ENCODE measurements around the gene AAMP.

AAMP gene

GRCh38 chr2:218216336-218216673 lies 53.6 kb downstream of the AAMP start:
- no peak for DNase-seq (ENCODE audit: extremely low spot score)
- POLR2A ChIA-PET, result interaction anchor here (0.6 to 1.8 kb wide), 5 partner anchors 9 to 54 kb away, joined by 3 to 9 read pairs (median 4); partner anchors contain the start of genes AAMP and PNKD
- no peak for TF ChIP-seq PKNOX1 (IDR thresholded peaks at IDR 0.05)
- TF ChIP-seq FOXM1 (IDR thresholded peaks at IDR 0.05; ENCODE audit: borderline replicate concordance), result no peak
- no peak for TF ChIP-seq L3MBTL2 (conservative IDR thresholded peaks at IDR 0.05)
- no peak for TF ChIP-seq NFRKB (IDR thresholded peaks at IDR 0.05)
- TF ChIP-seq ARNT (IDR thresholded peaks at IDR 0.05), result no peak
- no peak for TF ChIP-seq HDGF (IDR thresholded peaks at IDR 0.05; ENCODE audit: borderline replicate concordance)
- TF ChIP-seq FOXK2 (IDR thresholded peaks at IDR 0.05), result no peak
- no peak for TF ChIP-seq SUZ12 (IDR thresholded peaks at IDR 0.05)
- CTCF ChIA-PET, result no interaction called here

All from HEK293T (cell line).